PFSK-1 (cell line): ENCODE measurements around the gene IL17C.

Source experiments
- FOXP2 ChIP-seq: optimal IDR thresholded peaks from 2 replicates; pipeline ENCODE3; 2011; ENCODE audit warnings: borderline replicate concordance, control low read depth, inconsistent platforms; ENCODE audit not compliant: insufficient read depth; ENCODE audit errors: extremely low read length, extremely low read depth
- POLR2AphosphoS5 ChIP-seq: IDR thresholded peaks from 2 replicates; pipeline ENCODE4 v1.6.1; 2012; ENCODE audit warnings: low read depth, mild to moderate bottlenecking, control low read depth, low read length, moderate library complexity
- SIN3A ChIP-seq: IDR thresholded peaks from 2 replicates; pipeline ENCODE4 v1.6.1; 2012; ENCODE audit warnings: mild to moderate bottlenecking, low read length, moderate library complexity, borderline replicate concordance; ENCODE audit not compliant: insufficient read depth
- TAF1 ChIP-seq: IDR thresholded peaks from 2 replicates; pipeline ENCODE4 v1.6.1; 2012; ENCODE audit warnings: low read length, control low read depth, borderline replicate concordance; ENCODE audit not compliant: insufficient read depth
- TF ChIP-seq, protein P1 (sequence below), 2 experiments: IDR thresholded peaks; 2 replicates each; pipeline versions ENCODE4 v1.6.1 to v1.8.0; 2011 to 2012; ENCODE audit warnings: low read depth in 2 of 2, low read length in 2 of 2, control low read depth in 1 of 2, inconsistent platforms in 1 of 2, mild to moderate bottlenecking in 1 of 2, moderate library complexity in 1 of 2; ENCODE audit not compliant: insufficient read depth in 1 of 2

IL17C gene

DNA sequence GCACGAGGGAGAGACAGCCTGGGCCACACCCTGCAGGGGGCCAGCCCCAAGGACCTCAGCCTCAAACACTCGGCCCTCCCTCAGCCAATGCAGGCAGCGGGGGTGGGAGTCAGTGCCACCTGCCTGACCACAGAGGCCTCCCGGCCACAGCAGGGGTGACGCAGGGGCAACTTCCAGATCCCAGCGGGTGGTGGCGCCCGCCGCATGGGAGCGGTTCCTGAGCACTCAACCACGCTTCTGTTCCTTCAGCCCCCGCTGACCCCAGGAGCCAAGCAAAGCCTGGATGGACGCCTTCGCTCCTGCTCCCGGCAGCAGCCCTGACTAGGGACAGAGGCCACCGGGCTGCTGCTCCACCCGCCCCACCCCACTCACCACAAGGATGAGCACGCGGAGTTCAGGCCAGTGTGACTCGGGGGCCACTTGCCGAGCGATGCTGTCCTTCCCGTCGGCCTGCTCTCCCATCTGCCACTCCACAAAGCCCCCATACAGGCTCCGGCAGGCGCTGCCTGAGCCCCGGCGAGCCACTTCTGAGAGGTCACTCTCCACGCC, 17.4 kb downstream of the IL17C start:
- TF ChIP-seq POLR2AphosphoS5 (no peak), FOXP2 (no peak), SIN3A (no peak), TAF1 (no peak)
- TF ChIP-seq, protein P1, sequence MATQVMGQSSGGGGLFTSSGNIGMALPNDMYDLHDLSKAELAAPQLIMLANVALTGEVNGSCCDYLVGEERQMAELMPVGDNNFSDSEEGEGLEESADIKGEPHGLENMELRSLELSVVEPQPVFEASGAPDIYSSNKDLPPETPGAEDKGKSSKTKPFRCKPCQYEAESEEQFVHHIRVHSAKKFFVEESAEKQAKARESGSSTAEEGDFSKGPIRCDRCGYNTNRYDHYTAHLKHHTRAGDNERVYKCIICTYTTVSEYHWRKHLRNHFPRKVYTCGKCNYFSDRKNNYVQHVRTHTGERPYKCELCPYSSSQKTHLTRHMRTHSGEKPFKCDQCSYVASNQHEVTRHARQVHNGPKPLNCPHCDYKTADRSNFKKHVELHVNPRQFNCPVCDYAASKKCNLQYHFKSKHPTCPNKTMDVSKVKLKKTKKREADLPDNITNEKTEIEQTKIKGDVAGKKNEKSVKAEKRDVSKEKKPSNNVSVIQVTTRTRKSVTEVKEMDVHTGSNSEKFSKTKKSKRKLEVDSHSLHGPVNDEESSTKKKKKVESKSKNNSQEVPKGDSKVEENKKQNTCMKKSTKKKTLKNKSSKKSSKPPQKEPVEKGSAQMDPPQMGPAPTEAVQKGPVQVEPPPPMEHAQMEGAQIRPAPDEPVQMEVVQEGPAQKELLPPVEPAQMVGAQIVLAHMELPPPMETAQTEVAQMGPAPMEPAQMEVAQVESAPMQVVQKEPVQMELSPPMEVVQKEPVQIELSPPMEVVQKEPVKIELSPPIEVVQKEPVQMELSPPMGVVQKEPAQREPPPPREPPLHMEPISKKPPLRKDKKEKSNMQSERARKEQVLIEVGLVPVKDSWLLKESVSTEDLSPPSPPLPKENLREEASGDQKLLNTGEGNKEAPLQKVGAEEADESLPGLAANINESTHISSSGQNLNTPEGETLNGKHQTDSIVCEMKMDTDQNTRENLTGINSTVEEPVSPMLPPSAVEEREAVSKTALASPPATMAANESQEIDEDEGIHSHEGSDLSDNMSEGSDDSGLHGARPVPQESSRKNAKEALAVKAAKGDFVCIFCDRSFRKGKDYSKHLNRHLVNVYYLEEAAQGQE (IDR thresholded peaks at IDR 0.05; ENCODE audit: insufficient read depth in 1 of 2, low read depth in 2 of 2, low read length in 2 of 2): no peak

DNA sequence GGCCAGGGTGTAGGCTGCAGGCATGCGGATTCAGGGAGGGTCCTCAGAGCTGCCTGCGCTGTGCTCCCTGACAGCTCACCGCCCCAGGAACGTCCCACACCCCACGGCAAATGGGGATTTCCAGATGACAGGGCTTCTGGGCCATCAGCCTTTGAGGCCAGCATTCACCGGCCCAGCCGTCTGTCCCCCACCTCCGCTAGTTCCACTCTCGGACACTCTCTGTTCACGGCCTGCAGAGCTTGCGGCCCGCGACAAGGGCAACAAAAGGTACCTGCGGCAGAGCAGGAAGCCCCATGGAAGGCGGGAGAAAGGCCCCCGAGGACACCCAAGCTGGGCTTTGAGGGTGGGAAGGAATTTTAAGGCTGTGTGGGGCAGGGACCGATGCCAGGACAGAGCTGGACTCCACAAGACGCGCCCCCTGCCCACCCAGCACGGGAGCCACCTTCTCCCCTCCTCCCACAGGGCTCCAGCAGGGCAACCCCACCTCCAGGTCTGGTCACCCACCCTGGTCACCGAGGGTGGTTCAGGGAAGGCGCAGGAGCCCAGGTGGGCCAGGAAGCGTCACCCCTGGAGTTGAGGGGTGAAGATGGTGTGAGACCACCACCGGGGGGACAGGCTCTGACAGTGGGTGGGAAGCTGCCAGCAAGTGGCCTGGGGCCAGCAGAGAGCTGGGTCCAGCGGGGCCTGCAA, 18.1 kb downstream of the IL17C start:
- TF ChIP-seq, protein P1 (IDR thresholded peaks at IDR 0.05; ENCODE audit: insufficient read depth in 1 of 2, low read depth in 2 of 2, low read length in 2 of 2): no peak
- TF ChIP-seq POLR2AphosphoS5: no peak
- no peak for TF ChIP-seq TAF1
- no peak for TF ChIP-seq SIN3A
- no peak for TF ChIP-seq FOXP2

DNA sequence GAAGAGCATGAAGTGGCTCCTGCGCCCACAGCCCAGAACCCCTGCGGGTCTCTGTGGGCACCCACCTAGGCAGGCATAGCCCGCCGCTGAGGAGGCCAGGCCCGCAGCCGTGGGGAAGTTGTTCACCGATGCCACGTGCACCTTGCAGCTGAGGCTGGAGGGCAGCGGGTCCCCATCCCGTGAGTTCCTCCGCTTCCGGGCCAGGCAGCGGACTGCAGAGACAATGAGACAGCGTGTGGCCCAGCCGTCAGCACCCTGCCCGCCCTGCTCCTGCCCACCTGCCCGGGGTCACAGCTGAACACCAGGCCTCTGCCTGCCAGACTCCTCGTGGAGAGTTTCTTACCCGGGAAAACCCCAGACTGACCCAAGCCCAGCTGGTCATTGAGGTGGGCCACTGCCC, 19.0 kb downstream of the IL17C start:
- TF ChIP-seq FOXP2 (no peak), TAF1 (no peak), POLR2AphosphoS5 (no peak), SIN3A (no peak)
- TF ChIP-seq, protein P1 (IDR thresholded peaks at IDR 0.05; ENCODE audit: insufficient read depth in 1 of 2, low read depth in 2 of 2, low read length in 2 of 2): no peak

DNA sequence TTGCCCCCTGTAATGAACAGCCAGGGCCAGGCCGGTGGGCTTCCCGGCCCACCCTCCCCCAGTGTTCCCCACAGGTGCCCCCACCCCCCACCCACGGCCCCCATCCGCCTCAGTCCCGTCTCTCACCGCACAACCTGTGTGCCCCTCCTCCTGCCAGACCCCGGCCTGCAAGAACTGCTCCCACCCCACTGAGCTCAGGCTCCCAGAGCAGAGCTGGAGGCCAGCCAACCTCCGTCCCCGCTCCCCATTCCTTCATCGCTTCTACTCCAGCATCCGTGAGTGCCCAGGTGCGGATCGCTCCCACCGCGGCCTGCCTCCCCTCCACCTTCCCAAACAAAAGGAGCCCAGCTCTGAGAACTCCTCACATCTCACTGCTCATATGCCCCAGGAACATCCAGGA, 20.3 kb downstream of the IL17C start:
- TF ChIP-seq TAF1: no peak
- no peak for TF ChIP-seq SIN3A
- TF ChIP-seq POLR2AphosphoS5: no peak
- TF ChIP-seq, protein P1 (IDR thresholded peaks at IDR 0.05; ENCODE audit: insufficient read depth in 1 of 2, low read depth in 2 of 2, low read length in 2 of 2): no peak
- no peak for TF ChIP-seq FOXP2

DNA sequence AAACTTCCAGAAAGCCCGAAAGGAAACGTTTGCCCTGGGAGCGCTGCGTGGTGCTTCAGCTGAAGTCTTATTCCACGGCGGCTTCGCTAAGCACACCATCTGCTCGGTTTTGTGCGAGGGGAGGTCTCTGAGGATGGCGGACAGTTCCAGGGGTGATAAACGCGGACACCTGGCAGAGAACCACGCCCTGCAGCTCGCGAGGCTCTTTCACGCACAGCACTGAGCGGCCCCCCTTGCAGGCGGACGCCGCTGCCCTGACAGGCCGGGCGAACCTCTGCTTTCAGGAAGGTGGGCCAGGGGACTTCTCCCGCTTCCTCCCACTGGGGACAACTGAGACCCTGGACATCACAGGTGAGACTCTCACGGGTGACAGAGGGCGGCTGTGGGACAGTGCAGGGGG, 20.8 kb downstream of the IL17C start:
- TF ChIP-seq SIN3A (no peak), TAF1 (no peak), POLR2AphosphoS5 (no peak), FOXP2 (no peak)
- TF ChIP-seq, protein P1 (IDR thresholded peaks at IDR 0.05; ENCODE audit: insufficient read depth in 1 of 2, low read depth in 2 of 2, low read length in 2 of 2): no peak
